SW 1271 (cell line): ENCODE data around the gene FADS2.
A peak's percentile ranks its signal among the peaks of the same experiment; 100 is the strongest.

ENCODE experiments used
- DNase-seq, 2 experiments: peaks; one replicate each; lab custom pipeline; 2025; lab: John Stamatoyannopoulos, UW

FADS2 gene

GRCh38 chr11:61795876-61796526, 32.1 kb upstream of the FADS2 start:
- no peak for DNase-seq

DNA sequence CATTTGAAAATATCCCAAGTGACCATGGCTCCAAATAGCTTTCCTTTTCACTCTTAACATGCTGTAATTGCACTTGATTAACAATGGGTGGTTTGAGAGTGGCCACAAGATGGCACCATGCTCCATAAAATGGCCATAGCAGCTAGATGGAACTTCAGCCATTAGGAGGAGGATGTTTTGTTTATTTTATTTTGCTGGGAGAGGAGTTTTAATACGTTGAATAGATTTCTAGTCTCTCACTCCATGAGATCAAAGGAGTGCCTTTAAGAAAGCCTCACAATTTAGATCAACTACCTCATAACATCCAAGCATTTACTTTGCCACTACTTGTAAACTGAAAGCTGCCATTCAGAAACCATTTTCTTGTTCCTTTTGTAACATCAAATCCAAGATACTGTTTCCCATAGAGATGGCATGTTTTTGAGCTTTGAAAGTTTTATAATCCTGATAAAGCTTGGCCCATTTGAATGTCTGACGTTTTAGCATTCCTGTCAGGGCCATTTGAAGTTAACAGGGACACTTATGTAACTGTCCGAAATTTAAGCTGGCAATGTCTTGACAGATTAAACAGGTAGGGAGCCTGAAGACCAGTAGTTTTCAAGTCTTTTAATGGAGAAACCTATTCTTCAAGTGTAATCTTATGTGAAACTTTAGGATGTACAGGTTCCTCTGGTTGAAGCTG, 30.7 kb upstream of the FADS2 start:
- DNase-seq: peak in 1 of 2 experiments; percentile 78

GRCh38 chr11:61799665-61800284, 28.3 kb upstream of the FADS2 start:
- no peak for DNase-seq

- DNase-seq: no peak
Observed at GRCh38 chr11:61800331-61801281, 27.5 kb upstream of the FADS2 start.

DNA sequence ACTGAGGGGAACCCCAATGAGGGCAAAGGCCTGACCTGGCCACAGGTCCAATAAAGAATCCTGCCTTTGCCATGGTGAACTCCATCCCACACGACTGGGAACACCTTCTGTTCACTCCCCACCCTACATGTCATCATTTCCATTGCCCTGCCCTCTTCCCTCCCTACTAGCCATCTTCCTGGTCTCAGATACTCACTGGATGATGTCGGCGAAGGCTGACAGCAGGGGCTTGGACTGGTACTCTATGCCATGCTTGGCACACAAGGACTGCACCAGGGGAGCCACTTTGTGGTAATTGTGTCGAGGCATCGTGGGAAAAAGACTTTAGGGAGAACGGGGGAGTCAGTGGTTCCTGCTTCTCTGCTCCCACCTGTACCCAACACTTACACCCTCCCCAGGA, 25.5 kb upstream of the FADS2 start:
- no peak for DNase-seq

- DNase-seq: no peak
Observed at GRCh38 chr11:61803889-61804647, 24.0 kb upstream of the FADS2 start.

DNA sequence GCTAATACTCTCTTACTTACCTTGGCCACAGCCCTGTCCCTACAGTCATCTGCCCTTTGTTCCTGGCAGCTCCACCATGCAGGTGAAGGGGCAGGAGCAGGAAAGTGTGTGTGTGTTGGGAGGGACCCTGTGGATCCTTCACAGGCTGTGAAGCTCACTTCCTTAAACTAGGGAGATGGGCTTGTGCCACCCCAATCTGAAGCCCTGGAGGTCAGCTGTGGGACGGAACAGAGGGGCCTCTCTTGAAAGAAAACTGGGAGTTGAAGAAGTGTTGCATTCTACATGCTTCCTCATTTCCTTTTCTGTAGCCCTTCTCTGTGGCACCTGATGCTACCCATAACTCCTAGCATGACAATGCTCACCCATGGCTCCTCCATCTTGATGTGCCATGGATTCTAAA, 23.0 kb upstream of the FADS2 start:
- DNase-seq: no peak

- DNase-seq: no peak
Observed at GRCh38 chr11:61806785-61807184, 21.3 kb upstream of the FADS2 start.

GRCh38 chr11:61810671-61811175, 17.4 kb upstream of the FADS2 start:
- no peak for DNase-seq

DNA sequence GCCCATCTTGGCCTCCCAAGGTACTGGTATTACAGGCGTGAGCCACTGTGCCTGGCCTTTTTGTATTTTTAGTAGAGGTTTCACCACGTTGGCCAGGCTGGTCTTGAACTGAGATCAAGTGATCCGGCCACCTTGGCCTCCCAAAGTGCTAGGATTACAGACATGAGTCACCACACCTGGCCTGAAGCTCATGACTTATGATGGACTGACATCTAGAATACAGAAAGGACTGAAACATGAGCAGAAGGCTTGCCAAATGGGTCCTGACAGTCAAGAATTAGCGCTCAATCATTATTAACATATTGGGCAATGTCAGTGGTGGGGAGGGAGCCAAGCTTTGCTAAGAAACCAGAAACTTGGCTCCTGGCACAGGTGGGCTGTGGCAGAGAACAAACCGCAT, 16.3 kb upstream of the FADS2 start:
- DNase-seq: no peak

DNA sequence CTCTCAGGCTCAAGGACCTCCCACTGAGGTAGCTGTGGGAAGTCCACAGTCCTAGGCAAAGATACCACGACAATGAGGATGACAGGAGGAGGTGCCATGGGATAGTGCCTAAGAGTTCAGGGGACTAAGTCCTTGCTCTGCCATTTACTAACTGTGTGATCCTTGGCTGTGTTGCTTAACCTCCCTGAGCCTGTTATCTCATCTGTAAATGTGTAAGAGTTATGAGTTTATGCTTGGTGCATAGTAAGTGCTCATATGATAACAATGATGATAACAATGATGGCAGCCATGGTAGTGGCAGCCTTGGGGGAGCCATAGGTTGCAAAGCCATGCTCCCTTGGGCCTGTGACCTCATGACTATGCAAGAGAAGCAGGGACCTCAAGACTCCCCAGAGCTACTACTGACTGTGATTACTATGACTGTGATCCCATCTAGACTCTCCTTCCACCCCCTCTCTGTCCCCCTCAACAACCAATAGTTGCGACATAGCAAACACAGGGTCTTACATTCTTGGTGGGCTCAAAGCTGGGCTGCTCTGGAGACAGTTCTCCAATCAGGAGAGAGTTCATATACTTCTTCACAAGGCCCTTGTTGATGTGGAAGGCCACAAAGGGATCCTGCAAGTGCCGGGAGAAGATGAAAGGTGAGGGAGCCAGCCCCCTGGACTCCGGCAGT, 15.2 kb upstream of the FADS2 start:
- DNase-seq: no peak

- no peak for DNase-seq
Observed at GRCh38 chr11:61814247-61814957, 13.7 kb upstream of the FADS2 start.

DNA sequence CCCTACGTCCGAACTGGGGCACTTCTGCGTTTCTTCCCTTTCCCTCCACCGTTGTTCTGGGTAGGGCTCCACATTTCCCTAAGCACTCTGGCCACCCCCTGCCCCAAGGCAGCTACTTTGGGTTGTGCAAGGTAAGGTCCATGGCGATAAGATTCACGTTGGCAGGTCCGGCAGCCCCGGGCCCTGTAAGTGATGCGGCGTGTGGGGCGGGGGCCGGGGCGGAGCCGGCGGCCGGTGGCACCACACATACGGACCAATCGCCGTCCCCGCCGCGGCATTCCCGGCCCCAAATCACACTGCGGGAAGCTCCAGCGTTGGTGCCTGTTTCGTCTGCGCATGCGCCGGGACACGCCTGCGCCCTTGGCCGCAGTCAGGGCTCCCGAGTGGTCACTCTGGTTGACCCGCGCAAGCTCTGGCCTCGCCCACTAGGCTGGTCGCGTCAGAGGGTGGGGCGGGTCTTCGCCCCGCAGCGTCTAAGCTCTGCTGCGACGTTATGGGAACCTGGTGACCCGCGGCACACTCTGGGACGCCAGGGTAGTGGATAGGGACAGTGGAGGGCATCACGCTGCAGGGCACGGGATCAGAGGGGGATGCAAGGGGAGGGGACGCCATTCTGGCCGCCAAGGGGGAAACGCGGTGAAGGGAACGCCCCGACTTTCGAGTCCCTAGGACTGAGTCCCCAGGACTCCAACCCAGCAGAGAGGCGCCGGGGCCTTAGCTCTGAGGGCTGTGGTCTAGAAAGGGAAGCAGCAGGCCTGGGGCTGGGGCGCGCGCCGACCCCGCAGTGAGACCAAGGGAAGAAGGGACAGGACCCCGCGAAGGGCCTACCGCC, 12.9 kb upstream of the FADS2 start:
- peak; percentile 92 to 95 for DNase-seq

GRCh38 chr11:61815790-61816735, 12.0 kb upstream of the FADS2 start:
- peak; percentile 63 to 76 for DNase-seq

- DNase-seq: peak; percentile 88 to 93
Observed at GRCh38 chr11:61816736-61817455, 11.2 kb upstream of the FADS2 start, which contains the start of gene FADS1. TSS of gene FADS1 (minus strand) at chr11:61817003. CDS start at chr11:61816929, 74 bp downstream.

GRCh38 chr11:61817471-61818202, 10.5 kb upstream of the FADS2 start:
- DNase-seq: no peak
